OCI-LY7 (cell line): ENCODE measurements around the gene CCDC146. TPM values are rescaled to one million over a fixed set of nuclear protein-coding genes. Genes with fewer than 3 reads are reported as not detected.

Experiments
- BruUV-seq: library from RNA; stranded (reverse); fragments of 400-500 nt; replicated peaks from 2 replicates; lab custom pipeline; 2021; lab: Mats Ljungman, UMichigan
- CTCF ChIA-PET: fragments of 300-600 bp; sonication (Branson Sonifier 250); formaldehyde crosslinking; loops from one replicate; lab custom pipeline; 2022; ENCODE audit warnings: antibody characterized with exemption; ENCODE audit not compliant: unreplicated experiment; lab: Charles Lee
- POLR2A ChIA-PET: fragments of 300-600 bp; sonication (Branson Sonifier 250); formaldehyde crosslinking; loops from one replicate; lab custom pipeline; 2022; ENCODE audit warnings: antibody characterized with exemption; lab: Charles Lee
- DNase-seq: peaks from one replicate; pipeline ENCODE4 v3.0.0-alpha.2; 2015; ENCODE audit warnings: low spot score
- H2AFZ ChIP-seq: fragments of 200-600 bp; sonication (generic), shearing (Covaris generic); 2 replicates; pipeline ENCODE4 v1.6.1; 2014; ENCODE audit warnings: mild to moderate bottlenecking, antibody characterized with exemption, low read length, moderate library complexity
- H3K27ac ChIP-seq: fragments of 200-600 bp; sonication (generic); 2 replicates; pipeline ENCODE4 v1.5.1; 2014; ENCODE audit warnings: mixed run types, low read depth, mild to moderate bottlenecking, moderate library complexity, low read length, inconsistent platforms; ENCODE audit not compliant: poor library complexity, severe bottlenecking
- H3K36me3 ChIP-seq: fragments of 200-600 bp; sonication (generic); 2 replicates; pipeline ENCODE4 v1.6.1; 2014; ENCODE audit warnings: mild to moderate bottlenecking, antibody characterized with exemption, low read length, moderate library complexity, mixed read lengths; ENCODE audit not compliant: insufficient read depth
- H3K4me1 ChIP-seq: fragments of 200-600 bp; sonication (generic); 2 replicates; pipeline ENCODE4 v1.5.1; 2014; ENCODE audit warnings: mild to moderate bottlenecking, low read length; ENCODE audit not compliant: insufficient read depth, poor library complexity, severe bottlenecking
- H3K4me2 ChIP-seq: fragments of 200-600 bp; sonication (generic); 2 replicates; pipeline ENCODE4 v1.6.1; 2014; ENCODE audit warnings: mild to moderate bottlenecking, low read length
- H3K4me3 ChIP-seq: fragments of 200-600 bp; sonication (generic); 2 replicates; pipeline ENCODE4 v1.5.1; 2014; ENCODE audit warnings: mild to moderate bottlenecking, low read depth, low read length; ENCODE audit not compliant: poor library complexity, severe bottlenecking
- H3K79me2 ChIP-seq: fragments of 200-600 bp; sonication (generic); 2 replicates; pipeline ENCODE4 v1.6.1; 2016; ENCODE audit warnings: low read depth, mild to moderate bottlenecking, low read length, moderate library complexity, mixed read lengths; ENCODE audit not compliant: insufficient read depth
- H3K9me2 ChIP-seq: fragments of 200-600 bp; sonication (generic); 2 replicates; pipeline ENCODE4 v1.6.1; 2016; ENCODE audit warnings: mild to moderate bottlenecking, low read length, mixed read lengths; ENCODE audit not compliant: insufficient read depth
- H3K9me3 ChIP-seq: fragments of 200-600 bp; sonication (generic); 2 replicates; pipeline ENCODE4 v1.6.1; 2014; ENCODE audit warnings: mild to moderate bottlenecking, mixed run types, low read length, mixed read lengths
- H4K20me1 ChIP-seq: fragments of 200-600 bp; sonication (generic); 2 replicates; pipeline ENCODE4 v1.6.1; 2014; ENCODE audit warnings: mild to moderate bottlenecking, antibody characterized with exemption, low read length, moderate library complexity, mixed read lengths; ENCODE audit not compliant: insufficient read depth
- EZH2phosphoT487 ChIP-seq: fragments of 200-600 bp; sonication (generic); IDR thresholded peaks from 2 replicates; pipeline ENCODE4 v1.6.1; 2018; ENCODE audit warnings: low read depth, borderline replicate concordance, mild to moderate bottlenecking, mixed run types, antibody characterized with exemption, low read length, moderate library complexity, mixed read lengths
- intact Hi-C: fragments of 100-400 bp; cut with micrococcal nuclease; formaldehyde crosslinking; loops from one replicate; pipeline ENCODE4 v1.10.0; 2022; ENCODE audit not compliant: unreplicated experiment
- total RNA-seq, 2 experiments: library from RNA; depleted of rRNA in 1 of 2; stranded (reverse); fragments of >200 nt in 1 of 2; shearing (Covaris generic) in 1 of 2; gene quantifications; 2 replicates each; pipeline ENCODE4 v1.2.3, GENCODE V29; 2014 to 2022
- TF ChIP-seq, protein P1 (sequence below): fragments of 200-600 bp; sonication (generic); conservative IDR thresholded peaks from 2 replicates; pipeline ENCODE4 v1.5.1; 2014; ENCODE audit warnings: mild to moderate bottlenecking, antibody characterized with exemption, low read length, moderate library complexity, mixed read lengths

The CCDC146 gene
- total RNA-seq, 2 experiments from 2014 or later, result 3.0 to 3.2 TPM

DNA sequence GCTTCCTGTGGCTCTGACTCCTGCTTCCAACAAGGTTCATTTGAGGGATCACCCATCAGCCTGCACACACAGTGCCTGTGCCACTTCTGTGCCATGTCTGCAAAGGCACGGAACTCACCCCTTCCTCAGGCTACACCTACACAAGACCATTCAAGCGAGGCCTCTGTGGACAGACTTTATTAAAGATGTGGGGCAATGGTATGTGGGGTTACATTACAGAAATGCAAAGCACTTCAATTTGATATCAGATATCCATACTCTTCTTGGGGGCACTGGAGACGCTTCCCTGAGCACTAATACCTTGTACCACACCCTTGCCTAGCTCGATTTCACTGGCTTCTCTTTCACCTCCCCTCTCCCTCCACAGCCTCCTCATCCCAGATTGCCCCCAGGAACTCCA is 161.6 kb downstream of the CCDC146 start:
- H2AFZ ChIP-seq, result no peak overlapping the region
- H3K27ac ChIP-seq, result no peak overlapping the region
- H3K4me1 ChIP-seq, result no peaks in the 10 kb centered on the region
- no peaks in the 10 kb centered on the region for H4K20me1 ChIP-seq
- DNase-seq, result no peak
- H3K79me2 ChIP-seq, result no peaks in the 10 kb centered on the region
- H3K4me3 ChIP-seq, result no peak overlapping the region
- no TSS peak for BruUV-seq
- no peak overlapping the region for H3K4me2 ChIP-seq
- H3K9me3 ChIP-seq, result no peaks in the 10 kb centered on the region
- H3K36me3 ChIP-seq, result no peaks in the 10 kb centered on the region
- TF ChIP-seq, protein P1, sequence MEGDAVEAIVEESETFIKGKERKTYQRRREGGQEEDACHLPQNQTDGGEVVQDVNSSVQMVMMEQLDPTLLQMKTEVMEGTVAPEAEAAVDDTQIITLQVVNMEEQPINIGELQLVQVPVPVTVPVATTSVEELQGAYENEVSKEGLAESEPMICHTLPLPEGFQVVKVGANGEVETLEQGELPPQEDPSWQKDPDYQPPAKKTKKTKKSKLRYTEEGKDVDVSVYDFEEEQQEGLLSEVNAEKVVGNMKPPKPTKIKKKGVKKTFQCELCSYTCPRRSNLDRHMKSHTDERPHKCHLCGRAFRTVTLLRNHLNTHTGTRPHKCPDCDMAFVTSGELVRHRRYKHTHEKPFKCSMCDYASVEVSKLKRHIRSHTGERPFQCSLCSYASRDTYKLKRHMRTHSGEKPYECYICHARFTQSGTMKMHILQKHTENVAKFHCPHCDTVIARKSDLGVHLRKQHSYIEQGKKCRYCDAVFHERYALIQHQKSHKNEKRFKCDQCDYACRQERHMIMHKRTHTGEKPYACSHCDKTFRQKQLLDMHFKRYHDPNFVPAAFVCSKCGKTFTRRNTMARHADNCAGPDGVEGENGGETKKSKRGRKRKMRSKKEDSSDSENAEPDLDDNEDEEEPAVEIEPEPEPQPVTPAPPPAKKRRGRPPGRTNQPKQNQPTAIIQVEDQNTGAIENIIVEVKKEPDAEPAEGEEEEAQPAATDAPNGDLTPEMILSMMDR, result no peak
- no peaks in the 10 kb centered on the region for H3K9me2 ChIP-seq
- intact Hi-C loops, result no loop called here
- CTCF ChIA-PET, result no interaction called here
- POLR2A ChIA-PET, result no interaction called here

DNA sequence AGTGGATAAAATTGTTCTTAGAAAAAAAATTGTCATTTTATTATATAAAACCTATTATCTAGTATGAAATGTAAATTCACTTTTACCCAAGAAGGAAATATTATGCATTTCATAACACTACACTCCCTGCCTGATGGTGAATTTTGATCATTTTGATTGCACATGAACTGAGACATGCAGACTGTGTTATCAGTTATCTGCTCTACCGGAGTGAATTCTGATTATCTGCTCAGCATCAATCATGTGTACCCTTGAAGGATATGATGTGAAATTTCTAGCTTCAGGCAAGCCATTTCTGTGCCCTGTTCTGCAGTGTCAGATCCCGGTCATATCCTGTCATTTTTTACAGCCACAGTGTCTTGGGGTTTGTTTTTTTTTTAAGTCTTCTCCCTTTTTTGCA is 162.2 kb downstream of the CCDC146 start:
- Histone ChIP-seq H3K79me2 (no peaks in the 10 kb centered on the region), H3K9me3 (no peaks in the 10 kb centered on the region), H3K36me3 (no peaks in the 10 kb centered on the region), H3K9me2 (no peaks in the 10 kb centered on the region), H4K20me1 (no peaks in the 10 kb centered on the region), H3K27ac (no peak overlapping the region), H3K4me1 (no peaks in the 10 kb centered on the region), H3K4me3 (no peak overlapping the region), H3K4me2 (no peak overlapping the region), H2AFZ (no peak overlapping the region)
- ChIA-PET CTCF (no interaction called here), POLR2A (no interaction called here)
- DNase-seq, result no peak
- no peak for TF ChIP-seq EZH2phosphoT487
- TF ChIP-seq, protein P1, result no peak
- intact Hi-C loops, result no loop called here
- no TSS peak for BruUV-seq

DNA sequence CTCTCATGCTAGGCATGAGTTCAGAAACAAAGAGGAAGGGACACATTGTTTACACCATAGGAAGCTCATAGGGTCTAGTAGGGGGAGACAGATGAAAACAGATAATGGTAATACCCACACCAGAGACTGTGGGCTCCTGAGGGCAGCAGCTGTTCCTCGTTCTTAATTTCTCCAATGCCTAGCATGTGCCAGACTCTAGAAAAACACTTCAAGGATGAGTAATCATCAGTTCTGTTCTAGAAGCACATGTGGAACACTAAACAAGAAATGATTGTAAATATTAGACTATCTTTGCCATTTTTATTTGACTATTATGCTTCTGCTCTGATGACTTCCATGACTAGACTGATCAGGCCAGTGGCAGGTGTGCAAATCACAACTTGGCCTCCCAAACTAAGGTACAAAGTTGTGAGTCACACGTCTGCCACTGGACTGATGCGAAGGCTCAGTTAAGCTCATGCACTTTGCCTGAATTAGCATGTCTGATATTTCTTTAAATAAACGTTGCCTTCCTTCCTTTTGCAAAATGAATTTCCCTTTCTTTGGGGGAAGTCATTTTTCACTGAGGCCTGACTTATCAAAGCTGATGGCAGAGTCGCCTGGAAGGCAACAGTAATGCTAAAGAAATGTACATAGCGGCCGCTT is 166.4 kb downstream of the CCDC146 start:
- intact Hi-C loops, result no loop called here
- Histone ChIP-seq H3K27ac (no peak overlapping the region), H3K4me3 (no peak overlapping the region), H4K20me1 (no peaks in the 10 kb centered on the region), H3K79me2 (no peaks in the 10 kb centered on the region), H3K36me3 (no peaks in the 10 kb centered on the region), H3K4me1 (no peaks in the 10 kb centered on the region), H3K4me2 (no peak overlapping the region), H3K9me2 (no peaks in the 10 kb centered on the region), H2AFZ (no peak overlapping the region), H3K9me3 (no peaks in the 10 kb centered on the region)
- TF ChIP-seq, protein P1, result no peak
- TF ChIP-seq EZH2phosphoT487, result no peak
- ChIA-PET POLR2A (no interaction called here), CTCF (no interaction called here)
- BruUV-seq, result no TSS peak
- DNase-seq, result no peak
